H1 (cell line): Measurements from ENCODE around the gene GATB. TPM values are rescaled to one million over a fixed set of nuclear protein-coding genes. Genes with fewer than 3 reads are reported as not detected.

Source experiments
- CTCF ChIA-PET: fragments of 300-600 bp; sonication (Branson Sonifier 250); formaldehyde crosslinking; loops from one replicate; lab custom pipeline; 2021; ENCODE audit not compliant: partially characterized antibody; lab: Charles Lee
- POLR2A ChIA-PET: fragments of 300-600 bp; sonication (Branson Sonifier 250); formaldehyde crosslinking; loops from one replicate; lab custom pipeline; 2021; ENCODE audit warnings: inconsistent platforms; ENCODE audit not compliant: partially characterized antibody; lab: Charles Lee
- DNase-seq, 2 experiments: peaks; one replicate each; pipeline versions ENCODE4 v3.0.0 to v3.0.0-alpha.2; 2010 to 2022; ENCODE audit warnings: low spot score in 2 of 2, low read depth in 1 of 2, mixed read lengths in 1 of 2
- FAIRE-seq: peaks from 2 replicates; lab custom pipeline; 2011; peaks lifted over from hg19 to GRCh38; lab: Jason Lieb, UNC
- H2AFZ ChIP-seq: 2 replicates; pipeline ENCODE4 v1.8.1; 2012; ENCODE audit warnings: low read length, inconsistent platforms
- H2AK5ac ChIP-seq: 2 replicates; pipeline ENCODE4 v1.6.1; 2013; ENCODE audit warnings: low read depth, low read length
- H2BK120ac ChIP-seq: replicated peaks from 2 replicates; pipeline ENCODE3; 2013; ENCODE audit warnings: low read depth, low read length, inconsistent platforms
- H2BK12ac ChIP-seq: 2 replicates; pipeline ENCODE4 v1.6.1; 2013; ENCODE audit warnings: low read depth, low read length
- H2BK15ac ChIP-seq: 2 replicates; pipeline ENCODE4 v1.6.1; 2013; ENCODE audit warnings: low read length
- H2BK20ac ChIP-seq: 2 replicates; pipeline ENCODE4 v1.6.1; 2013; ENCODE audit warnings: low read length
- H2BK5ac ChIP-seq: 2 replicates; pipeline ENCODE4 v1.6.1; 2013; ENCODE audit warnings: low read depth, low read length
- H3K14ac ChIP-seq: 2 replicates; pipeline ENCODE4 v1.6.1; 2013; ENCODE audit warnings: inconsistent platforms; ENCODE audit not compliant: insufficient read length
- H3K18ac ChIP-seq: 2 replicates; pipeline ENCODE4 v1.6.1; 2013; ENCODE audit warnings: low read length; ENCODE audit errors: extremely low read depth
- H3K23ac ChIP-seq: 2 replicates; pipeline ENCODE4 v1.6.1; 2013; ENCODE audit warnings: inconsistent platforms; ENCODE audit not compliant: insufficient read length
- H3K23me2 ChIP-seq: 2 replicates; pipeline ENCODE4 v1.6.1; 2013; ENCODE audit warnings: low read depth, low read length
- H3K27ac ChIP-seq: 2 replicates; pipeline ENCODE4 v1.6.1; 2011; ENCODE audit warnings: low read depth, low read length, inconsistent platforms
- H3K27me3 ChIP-seq, 4 experiments: replicated peaks in 1 of 4; 1 replicate in 1 of 4; 2 replicates in 3 of 4; pipeline versions ENCODE4 v1.6.1 to v1.8.1; 2011 to 2013; ENCODE audit warnings: low read length in 3 of 4, mild to moderate bottlenecking in 3 of 4, inconsistent platforms in 2 of 4, mixed read lengths in 2 of 4, moderate library complexity in 1 of 4; ENCODE audit not compliant: control insufficient read depth in 3 of 4, insufficient read depth in 3 of 4; ENCODE audit errors: extremely low read depth in 1 of 4
- H3K36me3 ChIP-seq, 4 experiments: 2 replicates each; pipeline versions ENCODE4 v1.6.1 to v1.8.1; 2011 to 2013; ENCODE audit warnings: mild to moderate bottlenecking in 4 of 4, low read length in 3 of 4, moderate library complexity in 2 of 4, control low read depth in 1 of 4, inconsistent platforms in 1 of 4; ENCODE audit not compliant: insufficient read depth in 4 of 4, control insufficient read depth in 2 of 4
- H3K4ac ChIP-seq: replicated peaks from 2 replicates; pipeline ENCODE3; 2013; ENCODE audit warnings: low read length, low read depth, mixed read lengths, inconsistent platforms; ENCODE audit not compliant: insufficient read length
- H3K4me1 ChIP-seq, 4 experiments: replicated peaks in 1 of 4; 1 replicate in 1 of 4; 2 replicates in 3 of 4; pipeline versions ENCODE4 v1.6.1 to v1.8.1; 2011 to 2013; ENCODE audit warnings: low read length in 3 of 4, inconsistent platforms in 2 of 4, mixed read lengths in 1 of 4; ENCODE audit not compliant: insufficient read depth in 4 of 4, control insufficient read depth in 3 of 4
- H3K4me2 ChIP-seq, 2 experiments: 2 replicates each; pipeline versions ENCODE4 v1.6.1 to v1.8.1; 2011 to 2013; ENCODE audit warnings: low read depth in 2 of 2, low read length in 2 of 2, control low read depth in 1 of 2, inconsistent platforms in 1 of 2, mild to moderate bottlenecking in 1 of 2; ENCODE audit not compliant: insufficient read depth in 1 of 2
- H3K4me3 ChIP-seq, 4 experiments: fragments of 200-600, 300-600 bp in 1 of 4; sonication (generic), shearing (Covaris generic), sonication (Bioruptor Twin) in 1 of 4; 2 replicates each; pipeline versions ENCODE4 v1.5.1 to v1.8.1; 2011 to 2016; ENCODE audit warnings: low read length in 4 of 4, low read depth in 3 of 4, control low read depth in 2 of 4, inconsistent platforms in 2 of 4, mild to moderate bottlenecking in 2 of 4, mixed read lengths in 1 of 4, moderate library complexity in 1 of 4; ENCODE audit not compliant: insufficient read depth in 2 of 4; ENCODE audit errors: extremely low read depth in 1 of 4
- H3K56ac ChIP-seq: replicated peaks from 2 replicates; pipeline ENCODE3; 2013; ENCODE audit warnings: low read depth, mild to moderate bottlenecking, mixed read lengths, low read length, inconsistent platforms; ENCODE audit not compliant: insufficient read length
- H3K79me1 ChIP-seq: 2 replicates; pipeline ENCODE4 v1.6.1; 2013; ENCODE audit warnings: low read depth, low read length, control low read depth
- H3K79me2 ChIP-seq, 2 experiments: 2 replicates each; pipeline versions ENCODE4 v1.6.1 to v1.8.1; 2012 to 2013; ENCODE audit warnings: low read length in 2 of 2, mild to moderate bottlenecking in 2 of 2, inconsistent platforms in 1 of 2; ENCODE audit not compliant: insufficient read depth in 2 of 2, control insufficient read depth in 1 of 2
- H3K9ac ChIP-seq, 4 experiments: replicated peaks in 1 of 4; 1 replicate in 1 of 4; 2 replicates in 3 of 4; pipeline versions ENCODE4 v1.6.1 to v1.8.1; 2011 to 2013; ENCODE audit warnings: low read depth in 3 of 4, low read length in 3 of 4, control low read depth in 2 of 4, mild to moderate bottlenecking in 2 of 4, moderate library complexity in 2 of 4, inconsistent platforms in 1 of 4; ENCODE audit errors: extremely low read depth in 1 of 4
- H3K9me3 ChIP-seq, 2 experiments: 2 replicates each; pipeline versions ENCODE4 v1.6.1 to v1.8.1; 2012 to 2013; ENCODE audit warnings: mild to moderate bottlenecking in 2 of 2, moderate library complexity in 2 of 2, control low read depth in 1 of 2, inconsistent platforms in 1 of 2, low read depth in 1 of 2, low read length in 1 of 2, mixed read lengths in 1 of 2; ENCODE audit not compliant: insufficient read depth in 2 of 2
- H4K20me1 ChIP-seq, 2 experiments: replicated peaks in 1 of 2; 2 replicates each; pipeline versions ENCODE3 to v1.8.1; 2011 to 2013; ENCODE audit warnings: inconsistent platforms in 2 of 2, low read length in 2 of 2, mild to moderate bottlenecking in 1 of 2; ENCODE audit not compliant: insufficient read depth in 2 of 2, control insufficient read depth in 1 of 2
- H4K5ac ChIP-seq: 2 replicates; pipeline ENCODE4 v1.6.1; 2013; ENCODE audit warnings: low read length, low read depth, mixed read lengths, inconsistent platforms; ENCODE audit not compliant: insufficient read length
- H4K8ac ChIP-seq: 2 replicates; pipeline ENCODE4 v1.8.0; 2013; ENCODE audit warnings: mild to moderate bottlenecking, moderate library complexity, low read length, inconsistent platforms; ENCODE audit not compliant: insufficient read depth; ENCODE audit errors: extremely low read depth
- H4K91ac ChIP-seq: replicated peaks from 2 replicates; pipeline ENCODE3; 2013; ENCODE audit warnings: low read length, mixed read lengths, inconsistent platforms; ENCODE audit not compliant: insufficient read length
- ASH2L ChIP-seq: fragments of 200-600, 300-600 bp; sonication (generic); IDR thresholded peaks from one replicate; pipeline ENCODE4 v1.7.1; 2017; ENCODE audit warnings: low read length
- EGR1 ChIP-seq: IDR thresholded peaks from 2 replicates; pipeline ENCODE4 v1.6.1; 2011; ENCODE audit warnings: low read depth, low read length, borderline replicate concordance
- HDAC2 ChIP-seq, 2 experiments: fragments of 300-600 bp in 1 of 2; sonication (generic) in 1 of 2; IDR thresholded peaks; 2 replicates each; pipeline ENCODE4 v1.6.1; 2011 to 2012; ENCODE audit warnings: low read depth in 2 of 2, low read length in 2 of 2, mild to moderate bottlenecking in 2 of 2, moderate library complexity in 2 of 2, borderline replicate concordance in 1 of 2, inconsistent platforms in 1 of 2
- HDAC6 ChIP-seq: IDR thresholded peaks from one replicate; pipeline ENCODE4 v1.7.1; 2012; ENCODE audit warnings: low read depth, mild to moderate bottlenecking, inconsistent platforms, low read length, moderate library complexity
- JUND ChIP-seq: IDR thresholded peaks from 2 replicates; pipeline ENCODE4 v1.6.1; 2011; ENCODE audit warnings: mild to moderate bottlenecking, improper control_type of control experiment, low read length
- KDM4A ChIP-seq: IDR thresholded peaks from one replicate; pipeline ENCODE4 v1.7.1; 2012; ENCODE audit warnings: low read depth, mild to moderate bottlenecking, moderate library complexity, low read length, inconsistent platforms; ENCODE audit not compliant: severe bottlenecking
- KDM5A ChIP-seq: fragments of 200-600 bp; IDR thresholded peaks from 2 replicates; pipeline ENCODE4 v1.7.1; 2012; ENCODE audit warnings: mild to moderate bottlenecking, low read length, inconsistent platforms, mixed read lengths
- POLR2AphosphoS5 ChIP-seq: IDR thresholded peaks from 2 replicates; pipeline ENCODE4 v1.6.1; 2011; ENCODE audit warnings: low read depth, low read length
- RNF2 ChIP-seq: fragments of 200-900, 300-1000 bp; sonication (generic); IDR thresholded peaks from 2 replicates; pipeline ENCODE4 v1.7.1; 2016; ENCODE audit warnings: borderline replicate concordance, low read depth, mild to moderate bottlenecking, antibody characterized with exemption, low read length; ENCODE audit not compliant: poor library complexity, severe bottlenecking; ENCODE audit errors: missing control alignments
- SP1 ChIP-seq: IDR thresholded peaks from 2 replicates; pipeline ENCODE4 v1.6.1; 2011; ENCODE audit warnings: low read depth, low read length
- SP2 ChIP-seq: IDR thresholded peaks from 2 replicates; pipeline ENCODE4 v1.6.1; 2012; ENCODE audit warnings: mild to moderate bottlenecking, low read length, inconsistent platforms
- USF2 ChIP-seq: IDR thresholded peaks from 2 replicates; pipeline ENCODE4 v1.6.1; 2011; ENCODE audit warnings: low read length, improper control_type of control experiment
- YY1 ChIP-seq: IDR thresholded peaks from 2 replicates; pipeline ENCODE4 v1.6.1; 2011; ENCODE audit warnings: low read depth, mild to moderate bottlenecking, low read length
- ZNF274 ChIP-seq: IDR thresholded peaks from 2 replicates; pipeline ENCODE4 v1.7.0; 2012; ENCODE audit warnings: low read length, borderline replicate concordance; ENCODE audit errors: extremely low read depth
- WGBS, 2 experiments: shearing (Covaris generic) in 1 of 2; methylation state at CpG; one replicate each; pipeline versions ENCODE4 v1.1.6 to v1.1.7; 2013 to 2015; ENCODE audit warnings: low lambda C conversion rate in 2 of 2, mixed read lengths in 2 of 2, inconsistent platforms in 1 of 2, low coverage in 1 of 2, missing lambda C conversion rate in 1 of 2; ENCODE audit not compliant: insufficient replicate concordance in 2 of 2, insufficient coverage in 1 of 2, insufficient read length in 1 of 2; ENCODE audit errors: extremely low coverage in 1 of 2, missing lambda C conversion rate in 1 of 2; 5-methylcytosine and 5-hydroxymethylcytosine counted together
- polyA plus RNA-seq, 7 experiments: library from polyadenylated mRNA; depleted of rRNA in 3 of 7; stranded (reverse) in 5 of 7; unstranded in 2 of 7; fragments of >200 nt in 5 of 7; fragments of 200-250 nt in 2 of 7; gene quantifications; 1 replicate in 5 of 7; 2 replicates in 1 of 7; 4 replicates in 1 of 7; pipeline versions ENCODE4 v1.2.1 to v1.2.3, GENCODE V29; 2011 to 2013; ENCODE audit warnings: missing spikeins in 2 of 7, mixed read lengths in 2 of 7
- total RNA-seq: library from RNA; stranded (reverse); fragmentation: NEBNext Ultra II Directional; extraction: Animal tissue kit (Norgen Biotek cat#: 25700); gene quantifications from 2 replicates; pipeline ENCODE4 v1.2.1, GENCODE V29; 2021

Gene GATB
- total and polyA plus RNA-seq, 2 of the 8 experiments (the other 6 are each of a cell fraction or from before 2014, with no cell fraction given): 15.3 to 18.0 TPM

- H2AK5ac ChIP-seq: no peak overlapping the region
- no peak overlapping the region for H2BK5ac ChIP-seq
- H3K14ac ChIP-seq: no peak overlapping the region
- H3K27me3 ChIP-seq: no peaks in the 10 kb centered on the region
- no peak overlapping the region for H3K4me2 ChIP-seq
- H2AFZ ChIP-seq: no peak overlapping the region
- CTCF ChIA-PET: interaction anchor here (0.7 to 2.7 kb wide), 4 partner anchors 10 to 20 kb away, joined by 3 to 7 read pairs (median 3); no protein-coding TSS in a partner anchor
- H4K20me1 ChIP-seq: peaks cover 0 to 2% of the 10 kb centered on the region in 2 experiments
- H3K4me1 ChIP-seq: no peaks in the 10 kb centered on the region
- WGBS, 2 experiments: 79% methylated on average over 2 of the region's 2 CpGs; no CpG with 5 or more reads in 1 of the 2 experiments
- peaks cover 0 to 16% (median 9%) of the 10 kb centered on the region in 4 experiments; a peak in 5 of 8 replicates for H3K36me3 ChIP-seq
- H3K56ac ChIP-seq: no peak overlapping the region
- no peak overlapping the region for H4K91ac ChIP-seq
- H3K9me3 ChIP-seq: no peaks in the 10 kb centered on the region
- no peaks in the 10 kb centered on the region for H3K23me2 ChIP-seq
- H2BK120ac ChIP-seq: no peak overlapping the region
- no peaks in the 10 kb centered on the region; the same call in 1 of the 2 replicates for H3K79me1 ChIP-seq
- H3K4me3 ChIP-seq: no peak overlapping the region
- H3K9ac ChIP-seq: no peak overlapping the region
- no peak overlapping the region for H2BK15ac ChIP-seq
- H3K4ac ChIP-seq: no peak overlapping the region
- no peak overlapping the region for H3K23ac ChIP-seq
- H2BK12ac ChIP-seq: no peak overlapping the region
- H4K8ac ChIP-seq: no peak overlapping the region; the same call in 1 of the 2 replicates
- DNase-seq (no peak), FAIRE-seq (no peak)
- POLR2A ChIA-PET: no interaction called here
- H3K79me2 ChIP-seq: no peaks in the 10 kb centered on the region
- no peak overlapping the region for H4K5ac ChIP-seq
- no peak overlapping the region for H3K27ac ChIP-seq
- H3K18ac ChIP-seq: no peak overlapping the region
- H2BK20ac ChIP-seq: no peak overlapping the region
- TF ChIP-seq USF2 (no peak), EGR1 (no peak), SP2 (no peak), SP1 (no peak), KDM4A (no peak), HDAC2 (IDR thresholded peaks at IDR 0.05; ENCODE audit: borderline replicate concordance in 1 of 2, low read depth in 2 of 2, low read length in 2 of 2) (no peak), YY1 (no peak), KDM5A (no peak), RNF2 (no peak), JUND (no peak), HDAC6 (no peak), POLR2AphosphoS5 (no peak), ZNF274 (no peak), ASH2L (no peak)
Measured at GRCh38 chr4:151664289-151664688, 96.5 kb downstream of the GATB start.
